GM19455 (cell line): ENCODE data around the gene SLC27A5.

ENCODE experiments used
- ATAC-seq: cut with Tn5 transposase; IDR thresholded peaks from one replicate; pipeline ENCODE4 v1.9.1; 2021; ENCODE audit not compliant: unreplicated experiment

Gene SLC27A5, protein sequence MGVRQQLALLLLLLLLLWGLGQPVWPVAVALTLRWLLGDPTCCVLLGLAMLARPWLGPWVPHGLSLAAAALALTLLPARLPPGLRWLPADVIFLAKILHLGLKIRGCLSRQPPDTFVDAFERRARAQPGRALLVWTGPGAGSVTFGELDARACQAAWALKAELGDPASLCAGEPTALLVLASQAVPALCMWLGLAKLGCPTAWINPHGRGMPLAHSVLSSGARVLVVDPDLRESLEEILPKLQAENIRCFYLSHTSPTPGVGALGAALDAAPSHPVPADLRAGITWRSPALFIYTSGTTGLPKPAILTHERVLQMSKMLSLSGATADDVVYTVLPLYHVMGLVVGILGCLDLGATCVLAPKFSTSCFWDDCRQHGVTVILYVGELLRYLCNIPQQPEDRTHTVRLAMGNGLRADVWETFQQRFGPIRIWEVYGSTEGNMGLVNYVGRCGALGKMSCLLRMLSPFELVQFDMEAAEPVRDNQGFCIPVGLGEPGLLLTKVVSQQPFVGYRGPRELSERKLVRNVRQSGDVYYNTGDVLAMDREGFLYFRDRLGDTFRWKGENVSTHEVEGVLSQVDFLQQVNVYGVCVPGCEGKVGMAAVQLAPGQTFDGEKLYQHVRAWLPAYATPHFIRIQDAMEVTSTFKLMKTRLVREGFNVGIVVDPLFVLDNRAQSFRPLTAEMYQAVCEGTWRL

DNA sequence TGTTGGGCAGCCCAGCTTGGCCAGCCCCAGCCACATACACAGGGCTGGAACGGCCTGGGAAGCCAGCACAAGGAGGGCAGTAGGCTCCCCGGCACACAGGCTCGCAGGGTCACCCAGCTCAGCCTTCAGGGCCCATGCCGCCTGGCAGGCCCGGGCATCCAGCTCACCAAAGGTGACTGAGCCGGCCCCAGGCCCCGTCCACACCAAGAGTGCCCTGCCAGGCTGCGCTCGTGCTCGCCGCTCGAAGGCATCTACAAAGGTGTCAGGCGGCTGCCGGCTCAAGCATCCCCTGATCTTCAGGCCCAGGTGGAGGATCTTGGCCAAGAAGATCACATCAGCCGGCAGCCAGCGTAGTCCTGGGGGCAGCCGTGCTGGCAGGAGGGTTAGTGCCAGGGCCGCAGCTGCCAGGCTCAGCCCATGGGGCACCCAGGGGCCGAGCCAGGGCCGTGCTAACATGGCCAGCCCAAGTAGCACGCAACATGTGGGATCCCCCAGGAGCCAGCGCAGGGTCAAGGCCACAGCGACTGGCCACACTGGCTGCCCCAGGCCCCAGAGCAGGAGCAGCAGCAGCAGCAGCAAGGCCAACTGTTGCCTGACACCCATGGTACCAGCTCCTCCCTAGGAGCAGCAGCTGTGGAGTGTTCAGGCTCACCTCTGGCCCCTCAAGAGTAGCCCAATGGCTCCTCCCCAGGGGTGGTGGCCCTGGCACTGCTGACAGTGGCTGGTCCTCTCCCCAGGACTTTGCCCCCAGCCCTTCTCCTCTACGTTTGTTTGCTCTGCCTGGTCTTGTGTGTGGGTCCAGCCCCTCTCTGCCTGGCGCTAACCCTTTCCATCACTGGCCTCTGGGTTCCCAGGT, at the start of gene SLC27A5:
Gene SLC27A5 (minus strand): TSS at position 640 of the 856 bp plus-strand sequence. CDS start 37 bp downstream, at position 603.
- no peak for ATAC-seq

DNA sequence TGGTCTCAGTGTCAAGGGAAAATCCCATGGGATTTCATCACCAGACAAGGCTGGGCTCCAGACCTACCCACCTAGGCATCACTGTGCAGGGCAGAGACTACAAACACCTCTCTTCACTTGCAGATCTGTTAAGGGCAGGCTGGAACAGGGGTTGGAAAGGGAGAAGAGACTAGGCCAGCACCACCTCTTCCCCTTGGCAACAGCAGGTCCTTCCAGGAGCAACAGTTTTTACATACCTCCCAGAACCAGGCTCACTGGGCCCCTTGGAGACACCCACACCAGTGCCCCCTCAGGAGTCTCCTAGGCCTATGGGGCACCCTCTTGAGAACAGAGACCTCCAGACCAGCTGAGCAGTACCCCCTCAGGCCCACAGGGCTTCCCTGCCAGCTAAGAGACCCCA, 49.1 kb upstream of the SLC27A5 start:
- no peak for ATAC-seq

DNA sequence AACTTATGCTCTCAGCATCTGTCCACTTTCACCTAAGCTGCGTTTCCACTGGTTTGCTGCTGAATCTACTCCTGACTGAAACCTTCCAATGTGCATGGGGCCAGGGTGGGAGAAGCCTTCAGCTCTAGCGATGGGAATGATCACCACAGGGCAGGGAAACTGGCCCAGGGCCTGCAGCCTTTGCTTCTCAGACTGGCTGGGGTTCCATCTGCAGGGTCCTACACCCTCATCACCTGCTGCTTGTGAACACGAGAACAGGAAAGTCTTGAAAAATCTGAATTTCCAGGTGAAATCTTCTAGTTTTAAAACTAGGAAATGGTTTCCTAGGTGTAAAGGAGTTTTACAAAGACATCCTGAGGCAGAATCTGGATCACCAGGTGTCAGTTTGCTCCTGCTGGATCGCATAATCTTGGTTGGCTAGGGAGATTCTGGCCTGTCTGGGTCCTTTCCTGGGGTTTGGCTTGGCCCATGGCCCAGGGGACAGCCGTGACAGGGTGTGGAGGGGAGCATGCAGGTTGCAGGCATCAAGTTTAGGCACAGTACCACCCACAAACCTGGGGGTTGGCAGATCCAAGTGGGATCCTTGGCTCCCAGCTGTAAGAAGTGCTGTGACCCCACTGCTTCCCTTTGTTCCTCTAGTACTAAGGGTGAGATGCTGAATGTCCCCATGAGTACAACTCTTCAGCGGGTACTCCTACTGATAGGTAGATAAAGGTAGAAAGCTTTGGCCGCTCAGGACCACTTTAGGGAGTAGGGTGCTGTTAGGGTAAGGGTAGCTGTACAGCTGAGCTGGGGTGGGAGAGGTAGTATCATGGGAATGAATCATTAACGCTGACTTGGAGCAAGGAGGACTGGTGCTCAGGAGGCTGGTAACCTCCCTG, 48.5 kb upstream of the SLC27A5 start:
- ATAC-seq: no peak

DNA sequence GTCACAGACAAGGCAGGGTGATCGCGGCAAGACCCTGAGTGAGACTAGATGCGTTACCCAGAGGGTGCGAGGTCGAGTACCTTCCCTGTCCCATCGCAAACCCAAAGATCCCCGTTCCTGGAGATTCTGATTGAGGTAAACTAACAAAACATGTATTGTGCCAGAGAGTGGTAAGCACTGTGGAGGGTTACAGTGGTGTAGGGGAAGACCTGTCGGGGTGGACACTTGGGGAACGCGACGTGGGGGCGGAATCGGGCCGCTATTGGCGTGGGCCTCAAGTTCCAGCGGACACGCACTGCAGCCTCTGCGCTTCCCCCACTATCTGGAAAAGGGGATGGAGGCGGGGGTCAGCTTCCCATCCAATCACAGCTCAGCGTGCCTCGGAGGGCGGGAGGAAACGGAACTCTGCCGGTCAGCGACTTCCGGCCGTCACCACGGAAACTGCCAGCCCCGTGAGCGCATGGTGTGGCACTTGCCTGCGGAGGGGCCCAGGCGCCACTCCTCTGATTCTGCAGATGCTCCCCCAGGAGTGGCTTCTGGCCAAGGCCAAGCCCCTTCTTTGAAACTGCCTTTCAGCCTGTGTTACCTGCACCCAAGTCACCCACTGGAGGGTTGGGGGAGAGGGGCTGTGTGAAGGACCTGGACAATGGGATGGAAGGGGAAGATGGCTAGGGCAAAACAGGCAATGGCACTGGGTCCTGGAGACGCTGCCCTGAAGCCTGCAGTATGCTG, 47.6 kb upstream of the SLC27A5 start:
- no peak for ATAC-seq

DNA sequence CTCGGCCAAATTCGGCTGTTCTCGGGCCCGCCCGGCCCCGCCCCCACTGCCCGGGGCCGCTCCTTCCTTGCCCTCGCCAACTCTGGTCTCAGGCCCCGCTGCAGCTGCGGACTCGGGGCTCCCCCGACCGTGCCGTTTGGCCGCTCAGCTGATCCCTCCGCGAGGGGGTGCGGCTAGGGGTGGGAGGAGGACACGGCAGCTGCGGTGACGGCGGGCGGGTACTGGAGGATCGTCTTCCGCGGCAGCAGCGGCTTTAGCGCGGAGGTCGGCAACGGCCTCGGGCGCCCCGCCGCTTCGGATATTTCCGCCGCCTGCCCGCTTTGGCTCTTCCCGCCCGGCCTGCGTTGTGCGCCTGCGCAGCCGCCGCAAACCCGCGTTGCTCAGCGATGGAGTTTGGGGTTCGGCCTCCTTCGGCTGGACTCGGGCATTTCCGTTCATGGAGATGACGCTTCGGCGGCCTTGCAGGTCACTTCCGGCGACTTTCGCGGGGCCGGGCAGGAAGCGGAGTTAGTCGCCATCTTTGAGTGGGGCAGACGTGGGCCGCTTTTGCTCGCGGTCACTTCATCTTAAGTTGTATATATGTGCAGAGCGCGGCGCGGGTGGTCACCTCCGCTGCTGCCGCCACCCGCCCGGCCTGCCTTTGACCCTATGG, 47.0 kb upstream of the SLC27A5 start:
- peak; percentile 56 for ATAC-seq

DNA sequence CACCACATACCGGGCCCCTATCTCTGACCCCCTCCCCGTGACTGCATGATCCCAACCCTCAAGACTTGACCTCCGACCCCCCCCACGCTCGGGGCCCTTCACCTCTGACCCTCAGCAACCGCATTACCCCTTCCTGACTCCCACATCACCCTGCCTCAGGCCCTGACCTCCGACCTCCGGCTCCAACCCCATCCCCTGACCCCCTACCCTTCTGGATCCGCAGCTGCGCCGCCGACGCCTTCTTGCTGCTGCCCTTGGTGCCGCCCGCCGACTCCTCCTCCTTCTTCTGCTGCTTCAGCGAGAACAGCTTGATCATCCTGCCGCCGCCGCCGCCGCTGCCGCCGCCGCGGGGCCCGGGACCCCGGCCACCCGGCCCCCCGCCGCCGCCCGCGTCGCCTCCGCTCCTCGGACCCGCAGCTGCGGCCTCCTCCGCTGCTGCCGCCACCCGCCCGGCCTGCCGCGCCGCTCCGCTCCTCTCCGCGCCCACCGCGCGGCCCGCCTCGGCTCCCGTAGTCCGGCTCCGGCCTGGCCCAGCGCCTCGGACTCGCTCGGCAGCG, 46.4 kb upstream of the SLC27A5 start, which contains the start of gene UBE2M:
Gene UBE2M (minus strand): TSS at position 546 of the 557 bp plus-strand sequence. CDS start 230 bp downstream, at position 316.
- ATAC-seq: no peak

DNA sequence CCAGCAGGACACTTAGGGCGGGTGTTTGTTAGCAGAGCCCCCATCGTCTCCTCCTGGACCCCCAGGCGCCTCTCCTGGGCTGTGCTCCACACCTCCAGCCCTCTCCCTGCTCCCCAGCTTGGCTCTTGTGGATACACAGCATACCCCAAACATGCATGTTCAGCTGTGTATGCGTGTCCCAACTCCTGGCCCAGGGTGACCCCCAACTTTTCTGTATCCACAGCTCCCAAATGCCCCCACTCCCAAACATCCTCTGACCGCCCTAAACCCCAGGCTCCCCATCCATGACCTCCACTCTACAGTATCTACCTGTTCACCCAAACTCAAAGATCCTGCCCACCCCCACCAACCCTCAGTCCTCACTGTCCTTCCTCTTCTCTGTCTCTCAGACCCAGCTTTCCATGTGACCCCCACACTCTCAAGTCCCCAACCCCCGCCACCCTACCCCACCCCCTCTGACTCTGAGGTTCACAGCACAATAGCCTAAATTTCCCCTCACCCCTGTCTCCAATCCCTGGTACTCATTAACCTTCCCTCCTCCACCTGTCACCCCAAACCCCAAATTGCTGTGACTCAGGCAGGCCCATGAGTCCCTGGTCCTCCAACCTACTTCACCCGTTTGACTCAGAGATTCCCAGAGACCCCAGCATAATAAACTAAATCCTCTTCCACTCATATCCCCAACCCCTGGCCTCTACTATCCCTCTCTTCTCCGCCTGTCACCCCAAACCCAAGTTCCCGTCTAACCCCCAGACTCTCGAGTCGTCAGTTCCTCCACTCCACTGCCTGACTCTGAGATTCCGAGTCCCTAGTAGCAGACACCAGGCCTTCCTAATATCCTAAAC, 45.7 kb upstream of the SLC27A5 start:
- ATAC-seq: no peak

DNA sequence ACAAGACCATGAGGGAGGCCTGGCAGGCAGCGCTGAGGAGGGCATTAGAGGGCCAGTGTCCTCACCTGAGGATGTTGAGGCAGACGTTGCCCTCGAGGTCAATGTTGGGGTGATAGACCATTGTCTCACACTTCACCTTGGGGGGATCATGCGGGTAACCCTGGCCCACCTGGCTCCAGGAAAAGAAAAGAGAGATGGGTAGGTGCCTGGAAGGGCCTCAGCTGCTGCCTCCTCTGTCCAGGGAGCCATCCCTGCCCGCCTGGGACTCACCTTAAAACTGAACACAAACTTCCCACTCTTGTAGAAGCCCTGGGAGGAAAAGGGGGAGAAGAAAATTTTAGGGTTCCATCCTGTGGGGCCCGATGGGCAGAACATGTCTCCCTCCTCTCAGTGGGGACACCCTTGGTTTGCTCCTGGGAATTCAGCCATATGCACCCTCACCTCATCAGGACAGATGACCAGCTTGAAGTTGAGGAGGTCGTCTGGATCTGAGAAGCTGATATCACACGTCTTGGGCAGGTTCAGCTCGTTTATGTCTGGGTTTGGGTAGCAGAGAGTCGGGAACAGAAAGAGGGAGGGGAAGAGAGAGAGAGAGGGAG, 44.9 kb upstream of the SLC27A5 start:
- no peak for ATAC-seq

DNA sequence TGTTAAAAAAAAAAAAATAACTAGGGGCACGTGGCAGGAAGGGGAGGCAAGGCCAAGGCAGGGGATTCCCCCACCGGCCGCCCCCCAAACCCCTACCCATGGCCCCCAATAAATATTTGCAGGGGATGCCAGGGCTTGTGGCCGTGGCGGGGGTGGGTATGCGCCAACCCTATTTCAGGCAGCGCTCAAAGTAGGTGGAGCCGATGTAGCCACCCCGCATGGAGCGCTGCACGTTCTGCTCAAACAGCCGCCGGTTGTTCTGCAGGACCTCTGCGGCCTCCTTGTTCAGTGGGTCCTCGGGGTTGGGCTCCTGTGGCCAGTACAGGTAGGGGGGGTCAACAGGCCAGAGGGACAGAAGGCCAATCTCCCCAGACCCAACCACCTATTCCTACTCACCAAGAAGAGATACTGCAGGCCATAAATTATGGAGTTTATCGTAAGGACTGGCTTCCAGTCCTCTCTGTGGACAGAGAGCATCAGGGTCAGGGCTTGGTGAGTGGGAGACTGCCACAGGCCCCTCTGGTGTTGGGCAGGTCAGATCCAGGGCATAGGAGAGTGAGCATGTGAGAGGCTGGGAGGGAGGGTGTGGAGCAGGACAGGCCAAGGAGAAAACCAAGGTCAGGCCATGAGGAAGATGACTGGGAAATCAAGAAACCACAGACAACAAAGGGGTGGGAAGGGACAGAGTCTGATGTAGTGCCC, 44.3 kb upstream of the SLC27A5 start:
- ATAC-seq: no peak

DNA sequence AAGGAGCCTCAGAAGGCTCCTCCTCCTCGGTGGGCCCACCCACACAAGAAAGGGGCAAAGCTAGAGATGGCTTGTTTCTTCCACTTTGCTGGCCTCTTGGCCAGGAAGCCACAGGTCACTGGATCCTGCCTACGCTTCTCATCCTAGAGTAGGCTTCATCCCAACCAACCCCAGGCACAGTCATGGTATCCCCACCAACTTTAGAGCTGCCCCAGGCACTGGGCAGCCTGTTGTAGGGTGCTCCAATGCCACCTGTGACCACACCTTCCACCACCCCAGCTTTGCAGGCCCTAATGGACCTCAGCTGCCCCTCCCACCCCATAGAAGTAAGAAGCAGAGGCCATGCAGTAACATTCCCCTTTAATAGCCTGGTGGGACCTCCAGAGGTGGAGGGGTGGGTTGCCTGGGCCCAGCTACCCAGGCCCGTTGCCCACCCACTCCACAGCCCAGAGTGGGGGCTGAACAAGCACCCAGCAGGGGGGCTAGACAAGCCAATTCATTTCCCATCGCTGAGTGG, 43.6 kb upstream of the SLC27A5 start:
- no peak for ATAC-seq

DNA sequence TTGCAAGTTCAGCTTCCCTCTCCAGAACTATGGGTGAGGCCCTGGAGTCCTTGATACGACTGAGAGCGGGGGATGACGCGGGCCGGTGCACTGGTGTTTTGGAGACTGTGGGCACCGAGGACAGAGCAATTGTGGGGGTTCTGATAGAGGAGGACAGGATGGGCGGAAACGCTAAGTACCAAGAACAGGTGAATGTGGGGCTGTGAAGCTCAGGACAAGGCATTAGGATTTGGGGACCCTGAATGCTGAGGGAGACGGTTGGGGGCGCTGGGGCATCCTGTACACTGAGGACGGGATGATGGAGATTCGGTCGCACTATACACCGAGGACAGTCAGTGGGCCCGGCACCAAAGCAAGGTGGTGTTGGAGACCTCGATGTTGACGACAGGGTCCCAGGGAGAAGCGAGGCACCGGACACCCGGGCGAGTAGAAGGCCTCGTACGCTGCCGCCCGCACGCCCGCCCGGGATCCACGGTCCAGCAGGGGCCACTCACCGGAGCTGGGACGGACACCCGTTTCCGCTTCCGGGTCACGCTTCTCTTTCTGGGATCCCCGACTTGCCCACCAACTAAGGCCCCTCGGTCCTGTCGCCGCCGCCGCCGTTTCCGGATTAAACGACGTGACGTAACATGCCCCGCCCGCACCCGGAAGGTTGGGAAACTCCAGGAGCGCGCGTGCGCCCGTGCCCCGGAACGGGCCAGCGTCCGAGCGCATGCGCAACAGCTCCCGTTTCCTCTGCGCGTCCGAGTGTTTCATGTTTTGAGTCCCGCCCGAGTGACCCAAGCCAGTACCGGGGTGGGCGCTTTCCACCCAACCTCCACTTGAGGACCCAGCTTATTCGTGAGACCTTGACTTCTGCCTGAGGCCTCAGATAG, 42.9 kb upstream of the SLC27A5 start, which contains the start of gene CHMP2A:
Gene CHMP2A (minus strand): TSS at position 612 of the 875 bp plus-strand sequence. CDS start 893 bp downstream, outside the sequence.
- ATAC-seq: peak; percentile 28

DNA sequence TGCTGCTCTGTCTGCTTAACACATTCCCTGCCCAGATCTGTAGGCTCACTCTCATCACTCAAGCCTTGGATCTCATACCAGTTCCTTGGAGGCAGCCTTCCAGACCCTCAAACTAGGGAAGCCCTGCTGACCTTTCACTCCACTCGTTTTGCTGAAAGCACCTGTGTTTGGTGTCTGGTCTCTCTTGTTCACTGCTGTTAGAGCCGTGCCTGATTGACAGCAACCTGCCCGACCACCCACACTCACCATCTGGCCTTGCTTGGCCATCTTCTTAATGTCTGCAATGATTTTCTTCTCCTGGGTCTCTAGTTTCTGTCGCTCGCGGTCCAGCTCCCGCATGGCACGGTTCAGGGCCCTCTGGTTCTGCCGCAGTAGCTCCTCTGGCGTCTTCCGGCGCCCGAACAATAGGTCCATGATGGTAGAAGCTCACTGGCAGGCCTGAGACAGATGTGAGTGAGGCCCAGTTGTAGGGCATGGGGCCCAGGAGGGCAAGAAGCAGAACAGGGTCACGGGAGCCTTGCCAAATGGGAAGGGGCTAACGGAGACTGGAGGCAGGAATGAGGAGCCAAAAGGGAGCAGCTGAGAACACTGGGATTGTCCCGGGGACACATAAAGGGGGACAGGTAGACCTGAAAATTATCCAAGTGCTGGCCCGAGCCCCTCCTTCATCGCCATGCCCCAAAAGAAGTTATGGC, 42.2 kb upstream of the SLC27A5 start:
- no peak for ATAC-seq

DNA sequence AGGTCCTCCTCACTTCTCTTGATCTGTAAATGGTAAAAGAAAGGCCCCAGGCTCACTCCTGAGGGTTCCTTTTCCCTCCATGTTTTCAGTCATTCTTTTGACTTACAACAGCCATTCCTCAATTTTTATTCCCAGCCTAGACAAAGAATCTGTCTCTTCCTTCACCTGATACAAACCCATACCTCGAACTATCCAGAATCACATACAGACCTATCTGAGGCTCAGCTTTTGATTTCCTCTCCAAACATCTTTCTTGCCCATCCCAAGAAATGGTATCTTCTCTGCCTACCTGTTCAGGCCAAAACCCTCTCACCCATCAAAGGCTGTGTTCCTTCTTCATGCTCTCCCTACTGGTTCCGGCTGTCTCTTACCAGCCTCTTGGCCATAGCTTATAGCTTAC, 40.9 kb upstream of the SLC27A5 start:
- ATAC-seq: no peak

DNA sequence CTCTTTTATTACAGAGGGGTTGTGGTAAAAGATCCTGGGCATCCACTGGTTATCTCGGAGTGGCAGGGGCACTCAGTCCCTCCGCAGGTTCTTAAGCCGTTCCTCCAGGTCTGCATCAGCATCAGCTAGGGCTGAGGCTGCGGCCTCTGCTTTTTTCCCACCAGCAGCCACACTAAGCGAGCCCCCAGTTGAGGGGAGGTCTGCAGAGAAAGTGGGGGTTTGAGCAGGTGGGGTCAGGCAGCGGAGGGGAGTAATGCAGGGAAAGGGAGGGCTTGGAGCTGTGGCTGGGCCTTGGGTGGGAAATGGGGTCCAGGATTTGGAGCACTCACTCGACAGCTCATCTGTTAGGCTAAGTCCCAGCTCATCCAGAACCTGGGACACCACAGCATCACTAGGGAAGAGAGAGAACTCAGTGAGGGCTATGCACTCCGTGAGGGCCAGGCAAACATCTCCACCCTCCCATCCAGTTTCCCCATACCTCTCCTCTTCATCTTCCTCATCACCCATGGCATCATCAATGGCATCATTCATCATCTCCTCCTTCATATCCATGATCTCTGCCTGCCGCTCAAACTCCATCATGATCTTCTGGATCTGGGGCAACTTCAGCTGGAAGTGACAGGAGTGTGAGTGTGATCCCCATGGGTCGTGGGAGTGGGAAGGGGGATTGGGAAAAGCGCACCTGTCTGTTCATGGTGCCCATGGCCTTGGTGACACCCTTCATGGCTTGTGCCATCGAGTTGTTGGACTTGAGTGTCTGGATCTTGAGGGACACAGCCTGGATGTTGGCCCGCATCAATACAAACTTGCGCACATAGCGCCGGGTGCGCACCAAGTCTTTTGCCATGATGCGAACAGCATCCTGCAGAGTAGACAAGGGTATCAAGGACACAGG, 40.0 kb upstream of the SLC27A5 start:
- no peak for ATAC-seq
